ENCODE results near the gene TYRP1.

Gene TYRP1

DNA sequence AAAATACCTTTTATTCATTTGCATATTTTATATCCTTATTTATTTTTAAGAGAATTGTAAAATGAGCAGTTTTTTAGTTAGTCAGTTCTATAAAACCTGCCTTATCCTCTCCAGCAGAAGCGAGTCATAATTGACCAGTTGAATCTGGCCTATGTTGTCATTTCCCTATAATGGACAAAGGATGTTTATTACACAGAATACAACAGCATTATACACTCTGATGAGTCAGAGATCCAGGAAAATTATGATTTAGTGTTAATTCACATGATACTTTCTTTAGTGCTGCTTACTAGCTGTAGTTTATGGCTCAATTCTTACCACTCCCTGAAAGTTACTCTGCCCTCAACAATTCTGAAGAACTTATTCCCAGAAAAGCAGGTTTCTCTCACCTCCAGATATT lies 54.8 kb downstream of the TYRP1 start:
- TF ChIP-seq, protein P1, sequence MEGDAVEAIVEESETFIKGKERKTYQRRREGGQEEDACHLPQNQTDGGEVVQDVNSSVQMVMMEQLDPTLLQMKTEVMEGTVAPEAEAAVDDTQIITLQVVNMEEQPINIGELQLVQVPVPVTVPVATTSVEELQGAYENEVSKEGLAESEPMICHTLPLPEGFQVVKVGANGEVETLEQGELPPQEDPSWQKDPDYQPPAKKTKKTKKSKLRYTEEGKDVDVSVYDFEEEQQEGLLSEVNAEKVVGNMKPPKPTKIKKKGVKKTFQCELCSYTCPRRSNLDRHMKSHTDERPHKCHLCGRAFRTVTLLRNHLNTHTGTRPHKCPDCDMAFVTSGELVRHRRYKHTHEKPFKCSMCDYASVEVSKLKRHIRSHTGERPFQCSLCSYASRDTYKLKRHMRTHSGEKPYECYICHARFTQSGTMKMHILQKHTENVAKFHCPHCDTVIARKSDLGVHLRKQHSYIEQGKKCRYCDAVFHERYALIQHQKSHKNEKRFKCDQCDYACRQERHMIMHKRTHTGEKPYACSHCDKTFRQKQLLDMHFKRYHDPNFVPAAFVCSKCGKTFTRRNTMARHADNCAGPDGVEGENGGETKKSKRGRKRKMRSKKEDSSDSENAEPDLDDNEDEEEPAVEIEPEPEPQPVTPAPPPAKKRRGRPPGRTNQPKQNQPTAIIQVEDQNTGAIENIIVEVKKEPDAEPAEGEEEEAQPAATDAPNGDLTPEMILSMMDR (conservative IDR thresholded peaks at IDR 0.05; ENCODE audit: low read depth, low read length) = no peak
- H3K4me3 ChIP-seq (ENCODE audit: low read depth, low read length) = no peak overlapping the region
- DNase-seq (ENCODE audit: low read depth) = peak; percentile 31

DNA sequence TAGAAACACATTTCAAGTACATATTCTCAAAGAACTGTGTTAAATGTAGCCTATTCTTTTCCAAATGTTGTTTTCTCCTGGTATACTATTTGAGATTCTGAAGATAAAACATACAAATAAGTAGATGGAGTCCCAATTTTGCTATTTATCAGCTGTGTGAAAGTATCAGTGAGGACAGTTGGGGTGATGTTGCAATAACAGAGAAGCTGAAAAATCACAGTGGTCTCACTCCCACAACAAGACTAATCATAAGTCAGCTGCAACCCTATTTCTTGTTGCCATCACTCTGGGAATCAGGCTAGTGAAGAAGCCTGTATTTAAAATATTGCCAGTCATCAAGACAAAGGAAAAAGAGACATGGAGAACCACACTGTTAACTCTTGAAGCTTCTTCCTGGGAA lies 55.8 kb downstream of the TYRP1 start:
- TF ChIP-seq, protein P1 (conservative IDR thresholded peaks at IDR 0.05; ENCODE audit: low read depth, low read length) = no peak
- no peak for DNase-seq (ENCODE audit: low read depth)
- no peak overlapping the region for H3K4me3 ChIP-seq (ENCODE audit: low read depth, low read length)

DNA sequence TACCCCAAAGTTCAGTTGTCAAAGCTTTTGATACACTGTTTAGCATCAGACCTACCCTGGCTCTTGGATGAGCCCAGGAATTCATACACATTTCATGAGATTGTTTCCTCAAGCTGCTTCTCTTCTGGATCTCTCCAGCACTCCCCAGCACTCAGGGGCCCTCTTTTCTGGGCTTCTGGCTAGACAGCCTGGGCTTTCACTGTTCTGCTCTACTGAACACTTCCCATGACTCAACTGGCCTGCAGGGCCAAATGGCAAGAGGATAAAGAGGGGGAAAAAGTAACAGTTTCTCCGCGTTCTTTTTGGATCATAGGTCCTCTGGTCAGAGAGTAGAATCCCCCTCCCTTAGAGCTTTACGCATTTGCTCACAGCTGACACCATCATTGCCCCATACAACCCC lies 60.7 kb downstream of the TYRP1 start:
- H3K4me3 ChIP-seq (ENCODE audit: low read depth, low read length) = no peak overlapping the region
- TF ChIP-seq, protein P1 (conservative IDR thresholded peaks at IDR 0.05; ENCODE audit: low read depth, low read length) = no peak
- no peak for DNase-seq (ENCODE audit: low read depth)

DNA sequence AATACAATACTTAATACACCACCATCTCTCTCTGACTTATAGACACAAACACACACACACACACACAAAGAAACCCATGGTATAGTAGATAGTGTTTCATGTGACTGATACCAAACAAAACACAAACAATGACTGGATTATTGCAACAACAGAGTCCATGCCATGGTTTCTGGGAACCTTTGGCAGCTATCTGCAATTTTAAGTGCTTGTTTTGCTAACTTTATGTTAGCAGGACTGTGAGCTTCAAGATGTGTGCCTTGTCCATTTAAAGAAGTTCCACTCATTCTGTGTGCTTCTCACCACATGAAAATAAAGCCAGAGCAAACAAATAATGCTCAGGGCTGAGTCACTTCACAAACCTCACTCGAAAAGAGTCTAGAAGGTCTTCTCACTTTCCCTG lies 66.6 kb downstream of the TYRP1 start:
- TF ChIP-seq, protein P1 (conservative IDR thresholded peaks at IDR 0.05; ENCODE audit: low read depth, low read length) = no peak
- DNase-seq (ENCODE audit: low read depth) = peak; percentile 57
- H3K4me3 ChIP-seq (ENCODE audit: low read depth, low read length) = no peak overlapping the region

Data from choroid plexus epithelial cell (primary cell).